Vagina (tissue), 2 donors: Measurements from ENCODE around the gene CACYBP.

Source experiments
- POLR2A ChIP-seq, 2 donors: fragments of 450-650 bp; IDR thresholded peaks; one replicate each; pipeline ENCODE4 v1.6.1; 2017; ENCODE audit warnings: antibody characterized with exemption in 2 of 2, mild to moderate bottlenecking in 2 of 2, moderate library complexity in 2 of 2
- TF ChIP-seq, protein P1 (sequence below), 3 experiments: fragments of 450-650 bp in 2 of 3; fragments of 200-600 bp in 1 of 3; sonication (generic) in 1 of 3; IDR thresholded peaks; one replicate each; pipeline ENCODE4 v1.5.1; 2017 to 2019; ENCODE audit warnings: antibody characterized with exemption in 3 of 3, mild to moderate bottlenecking in 2 of 3, moderate library complexity in 2 of 3

DNA sequence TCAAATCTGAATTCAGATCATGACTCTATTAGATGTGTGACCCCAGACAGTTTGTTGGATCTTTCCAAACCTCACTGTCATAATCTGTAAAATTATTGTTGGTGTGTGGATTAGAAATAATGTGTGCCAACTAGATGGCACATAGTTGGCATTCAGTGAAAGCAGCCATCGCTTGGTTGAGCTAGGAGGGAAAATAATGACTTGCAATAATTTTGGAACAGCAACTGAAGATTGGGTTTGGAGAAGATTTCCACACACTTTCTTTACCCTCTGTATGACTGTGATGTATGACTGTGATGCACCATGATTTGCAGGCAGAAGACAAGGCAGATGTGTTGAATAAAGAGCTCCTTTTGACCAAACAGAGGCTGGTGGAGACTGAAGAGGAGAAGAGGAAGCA is 24.0 kb upstream of the CACYBP start:
- TF ChIP-seq, protein P1, sequence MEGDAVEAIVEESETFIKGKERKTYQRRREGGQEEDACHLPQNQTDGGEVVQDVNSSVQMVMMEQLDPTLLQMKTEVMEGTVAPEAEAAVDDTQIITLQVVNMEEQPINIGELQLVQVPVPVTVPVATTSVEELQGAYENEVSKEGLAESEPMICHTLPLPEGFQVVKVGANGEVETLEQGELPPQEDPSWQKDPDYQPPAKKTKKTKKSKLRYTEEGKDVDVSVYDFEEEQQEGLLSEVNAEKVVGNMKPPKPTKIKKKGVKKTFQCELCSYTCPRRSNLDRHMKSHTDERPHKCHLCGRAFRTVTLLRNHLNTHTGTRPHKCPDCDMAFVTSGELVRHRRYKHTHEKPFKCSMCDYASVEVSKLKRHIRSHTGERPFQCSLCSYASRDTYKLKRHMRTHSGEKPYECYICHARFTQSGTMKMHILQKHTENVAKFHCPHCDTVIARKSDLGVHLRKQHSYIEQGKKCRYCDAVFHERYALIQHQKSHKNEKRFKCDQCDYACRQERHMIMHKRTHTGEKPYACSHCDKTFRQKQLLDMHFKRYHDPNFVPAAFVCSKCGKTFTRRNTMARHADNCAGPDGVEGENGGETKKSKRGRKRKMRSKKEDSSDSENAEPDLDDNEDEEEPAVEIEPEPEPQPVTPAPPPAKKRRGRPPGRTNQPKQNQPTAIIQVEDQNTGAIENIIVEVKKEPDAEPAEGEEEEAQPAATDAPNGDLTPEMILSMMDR (IDR thresholded peaks at IDR 0.05): no peak
- TF ChIP-seq POLR2A (IDR thresholded peaks at IDR 0.05): no peak
